HG03280 (cell line): ENCODE measurements around the gene B4GALT2.
A peak's percentile ranks its signal among the peaks of the same experiment; 100 is the strongest.

Experiments
- ATAC-seq: cut with Tn5 transposase; IDR thresholded peaks from one replicate; pipeline ENCODE4 v1.9.1; 2021; ENCODE audit warnings: mild to moderate bottlenecking, moderate library complexity; ENCODE audit not compliant: unreplicated experiment

Gene B4GALT2

GRCh38 chr1:43946236-43947060 lies 32.6 kb upstream of the B4GALT2 start, which contains the start of gene IPO13:
Gene IPO13, plus strand, starts transcription at chr1:43946950. Its CDS starts 651 bp downstream, at chr1:43947601.
- ATAC-seq, result peak; percentile 93

GRCh38 chr1:43947061-43947873 lies 31.7 kb upstream of the B4GALT2 start:
- ATAC-seq, result no peak

- no peak for ATAC-seq
Observed at GRCh38 chr1:43947874-43948437, 31.1 kb upstream of the B4GALT2 start.

GRCh38 chr1:43949678-43950077 lies 29.3 kb upstream of the B4GALT2 start:
- ATAC-seq, result no peak

- no peak for ATAC-seq
Observed at GRCh38 chr1:43951021-43951985, 27.7 kb upstream of the B4GALT2 start.

- no peak for ATAC-seq
Observed at GRCh38 chr1:43952731-43953346, 26.2 kb upstream of the B4GALT2 start.

- ATAC-seq, result no peak
Observed at GRCh38 chr1:43953361-43953760, 25.6 kb upstream of the B4GALT2 start.

GRCh38 chr1:43954036-43954435 lies 25.0 kb upstream of the B4GALT2 start:
- no peak for ATAC-seq

GRCh38 chr1:43956234-43956633 lies 22.8 kb upstream of the B4GALT2 start:
- no peak for ATAC-seq

- ATAC-seq, result no peak
Observed at GRCh38 chr1:43957407-43958040, 21.5 kb upstream of the B4GALT2 start.

- ATAC-seq, result no peak
Observed at GRCh38 chr1:43958351-43959255, 20.4 kb upstream of the B4GALT2 start.

GRCh38 chr1:43960798-43961197 lies 18.2 kb upstream of the B4GALT2 start:
- no peak for ATAC-seq

- no peak for ATAC-seq
Observed at GRCh38 chr1:43961692-43962091, 17.3 kb upstream of the B4GALT2 start.

- no peak for ATAC-seq
Observed at GRCh38 chr1:43962324-43962723, 16.7 kb upstream of the B4GALT2 start.

- no peak for ATAC-seq
Observed at GRCh38 chr1:43963006-43963405, 16.0 kb upstream of the B4GALT2 start.

GRCh38 chr1:43963890-43964289 lies 15.1 kb upstream of the B4GALT2 start:
- ATAC-seq, result no peak

GRCh38 chr1:43965316-43965715 lies 13.7 kb upstream of the B4GALT2 start:
- ATAC-seq, result no peak

GRCh38 chr1:43968348-43968948 lies 10.6 kb upstream of the B4GALT2 start:
- ATAC-seq, result no peak
